GM12873 (cell line): ENCODE measurements around the gene SEMA5B.

Experiments
- TF ChIP-seq, protein P1 (sequence below): IDR thresholded peaks from 2 replicates; pipeline ENCODE4 v1.5.1; 2012; ENCODE audit warnings: low read depth, mild to moderate bottlenecking, moderate library complexity, low read length, control low read depth; ENCODE audit not compliant: insufficient read depth; ENCODE audit errors: missing control alignments

SEMA5B gene

DNA sequence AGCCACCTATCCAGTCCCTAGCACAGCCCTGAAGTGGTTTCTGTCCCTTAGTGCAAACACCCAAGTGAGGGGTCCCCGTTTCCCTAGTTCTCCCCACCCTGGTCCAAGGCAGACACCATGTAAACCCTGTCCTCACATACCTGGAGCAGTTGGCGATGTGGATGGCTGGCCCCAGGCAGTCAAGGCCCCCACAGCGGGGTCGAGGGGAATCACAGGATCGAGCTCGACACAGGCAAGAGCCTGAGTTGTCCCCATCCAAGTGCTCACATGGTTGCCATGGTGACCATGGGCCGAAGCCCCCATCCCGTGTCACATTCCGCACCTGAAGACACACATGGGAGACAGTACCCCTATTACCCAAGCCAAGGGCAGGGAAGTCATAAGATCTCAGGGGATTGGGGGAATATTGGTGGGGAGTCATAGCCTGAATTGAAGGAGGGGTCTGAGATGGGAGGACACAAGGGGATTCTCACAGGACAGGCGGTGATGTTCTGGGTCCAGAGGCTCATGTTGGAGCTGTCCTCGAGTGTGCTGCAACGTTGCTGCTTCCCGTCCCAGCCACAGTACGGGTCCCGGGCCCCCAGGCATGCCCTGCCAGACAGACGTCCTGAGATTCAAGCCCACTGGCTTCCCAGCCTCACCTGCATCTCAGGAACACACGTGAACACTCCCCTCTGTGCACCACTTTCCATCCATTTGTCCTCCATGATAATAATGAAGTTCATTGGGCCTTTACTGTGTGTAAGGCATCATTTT is 112.1 kb downstream of the SEMA5B start:
- TF ChIP-seq, protein P1, sequence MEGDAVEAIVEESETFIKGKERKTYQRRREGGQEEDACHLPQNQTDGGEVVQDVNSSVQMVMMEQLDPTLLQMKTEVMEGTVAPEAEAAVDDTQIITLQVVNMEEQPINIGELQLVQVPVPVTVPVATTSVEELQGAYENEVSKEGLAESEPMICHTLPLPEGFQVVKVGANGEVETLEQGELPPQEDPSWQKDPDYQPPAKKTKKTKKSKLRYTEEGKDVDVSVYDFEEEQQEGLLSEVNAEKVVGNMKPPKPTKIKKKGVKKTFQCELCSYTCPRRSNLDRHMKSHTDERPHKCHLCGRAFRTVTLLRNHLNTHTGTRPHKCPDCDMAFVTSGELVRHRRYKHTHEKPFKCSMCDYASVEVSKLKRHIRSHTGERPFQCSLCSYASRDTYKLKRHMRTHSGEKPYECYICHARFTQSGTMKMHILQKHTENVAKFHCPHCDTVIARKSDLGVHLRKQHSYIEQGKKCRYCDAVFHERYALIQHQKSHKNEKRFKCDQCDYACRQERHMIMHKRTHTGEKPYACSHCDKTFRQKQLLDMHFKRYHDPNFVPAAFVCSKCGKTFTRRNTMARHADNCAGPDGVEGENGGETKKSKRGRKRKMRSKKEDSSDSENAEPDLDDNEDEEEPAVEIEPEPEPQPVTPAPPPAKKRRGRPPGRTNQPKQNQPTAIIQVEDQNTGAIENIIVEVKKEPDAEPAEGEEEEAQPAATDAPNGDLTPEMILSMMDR, result no peak

DNA sequence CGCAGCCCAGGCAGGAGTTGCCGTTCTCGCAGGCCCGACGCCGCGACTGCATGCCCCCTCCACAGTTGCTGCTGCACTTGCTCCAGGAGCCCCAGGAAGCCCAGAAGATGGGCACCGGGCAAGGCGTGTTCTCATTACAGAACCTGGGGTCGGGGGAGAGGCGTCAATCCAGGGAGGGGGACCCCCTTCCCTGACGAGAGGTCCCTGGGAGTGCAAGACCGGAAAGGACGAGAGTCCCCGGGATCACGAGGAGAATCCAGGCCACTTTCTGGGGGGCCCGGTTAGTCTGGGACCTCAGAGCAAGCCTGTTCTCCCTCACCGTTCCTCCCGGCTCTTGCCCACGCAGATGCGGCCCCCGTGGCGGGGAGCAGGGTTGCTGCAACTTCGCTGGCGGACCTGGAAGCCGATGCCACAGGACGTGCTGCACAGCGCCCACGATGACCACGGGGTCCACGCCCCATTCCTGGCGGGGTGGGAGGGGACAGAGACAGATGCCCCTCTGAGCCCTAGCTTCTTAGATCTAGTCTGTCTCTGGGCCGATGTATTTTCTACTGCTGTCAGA is 113.9 kb downstream of the SEMA5B start:
- TF ChIP-seq, protein P1, result no peak

DNA sequence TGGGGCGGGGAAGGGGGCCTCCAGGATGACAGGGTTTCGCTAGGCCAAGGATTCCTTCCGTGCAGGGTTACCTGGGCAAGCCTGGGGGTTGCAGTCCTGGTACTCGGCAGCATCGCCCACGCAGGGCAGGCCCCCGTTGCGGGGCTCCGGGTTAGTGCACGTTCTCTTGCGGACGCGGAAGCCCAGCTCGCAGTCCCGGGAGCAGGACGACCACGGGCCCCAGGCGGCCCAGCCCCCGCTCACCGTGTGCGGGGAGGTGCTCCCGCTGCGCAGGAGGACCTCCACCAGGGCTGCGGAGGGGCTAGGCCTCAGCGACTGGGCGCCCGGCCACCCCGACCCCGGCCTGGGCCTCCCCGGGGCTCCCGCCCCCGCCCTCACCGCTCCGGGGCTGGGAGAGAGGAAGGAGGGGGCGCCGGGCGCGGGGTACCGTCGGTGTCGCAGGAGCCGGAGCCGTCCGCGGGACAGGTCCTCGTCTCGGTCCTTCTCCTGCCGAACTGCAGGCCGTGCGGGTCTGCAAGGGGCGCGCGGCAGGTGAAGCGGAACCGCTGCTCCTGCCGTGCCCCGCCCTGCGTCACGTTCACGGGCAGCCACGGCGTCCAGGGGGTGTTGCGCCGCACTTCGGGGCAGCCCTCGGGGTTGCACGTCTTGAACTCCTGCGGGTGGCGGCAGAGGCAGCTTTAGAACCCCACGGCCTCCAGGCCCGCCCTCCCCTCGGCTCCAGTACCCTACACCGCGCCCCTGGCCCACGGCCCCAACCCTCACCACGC is 114.6 kb downstream of the SEMA5B start:
- TF ChIP-seq, protein P1, result no peak

DNA sequence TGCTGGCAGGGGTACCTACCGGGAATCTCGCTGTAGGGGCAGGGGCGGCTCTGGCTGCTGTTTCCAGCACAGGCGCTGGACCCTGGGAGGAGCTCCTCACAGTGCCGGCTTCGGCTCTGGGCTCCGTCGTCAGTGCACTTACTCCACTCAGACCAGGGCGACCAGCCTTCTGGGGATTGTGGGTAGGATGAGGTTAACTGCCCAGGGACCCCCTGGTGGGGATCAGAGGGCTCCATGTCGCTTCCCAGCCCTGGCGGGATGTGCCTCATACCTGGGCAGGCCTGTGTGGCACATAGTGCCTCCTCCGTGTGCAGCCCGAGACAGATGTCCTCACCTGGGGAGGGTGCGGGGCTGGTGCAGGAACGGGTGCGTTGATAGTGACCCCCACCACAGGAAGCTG is 115.7 kb downstream of the SEMA5B start:
- TF ChIP-seq, protein P1, result no peak

DNA sequence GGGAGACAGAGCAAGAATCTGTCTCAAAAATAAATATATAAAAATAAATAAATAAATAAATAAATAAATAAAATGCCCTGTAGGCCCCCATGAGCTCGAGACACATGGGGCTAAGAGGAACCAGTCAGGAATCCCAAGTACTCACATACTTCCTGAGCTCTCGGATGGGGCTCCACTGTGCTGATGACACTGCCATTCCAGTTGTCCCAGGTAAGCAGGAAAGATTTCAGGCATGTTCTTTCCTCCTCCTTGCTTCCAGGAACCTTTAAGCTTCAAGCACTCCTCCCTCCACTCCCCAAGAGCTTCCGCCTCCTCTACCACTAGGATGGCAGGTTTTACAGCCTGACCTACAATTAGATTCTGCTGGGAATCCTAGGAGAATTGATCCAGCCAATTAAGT is 119.3 kb downstream of the SEMA5B start:
- TF ChIP-seq, protein P1, result no peak

DNA sequence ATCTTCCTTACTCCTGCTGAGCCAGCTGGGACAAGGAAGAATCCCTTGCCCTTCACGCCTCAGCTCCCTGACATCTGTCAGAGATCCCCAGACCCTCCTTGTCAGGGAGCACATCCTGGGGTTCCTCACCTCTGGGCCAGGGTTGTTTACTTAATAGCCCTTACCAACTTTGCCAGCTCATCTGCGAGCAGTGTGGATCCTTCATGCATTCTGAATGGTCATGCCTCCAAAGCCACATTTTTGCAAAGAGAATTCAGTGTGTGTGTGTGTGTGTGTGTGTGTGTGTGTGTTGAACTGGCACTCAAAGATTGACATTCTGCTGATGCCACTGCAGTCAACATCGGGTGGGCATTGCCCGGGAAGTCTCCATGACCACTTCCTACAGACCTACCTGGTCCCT is 120.1 kb downstream of the SEMA5B start:
- TF ChIP-seq, protein P1, result no peak

DNA sequence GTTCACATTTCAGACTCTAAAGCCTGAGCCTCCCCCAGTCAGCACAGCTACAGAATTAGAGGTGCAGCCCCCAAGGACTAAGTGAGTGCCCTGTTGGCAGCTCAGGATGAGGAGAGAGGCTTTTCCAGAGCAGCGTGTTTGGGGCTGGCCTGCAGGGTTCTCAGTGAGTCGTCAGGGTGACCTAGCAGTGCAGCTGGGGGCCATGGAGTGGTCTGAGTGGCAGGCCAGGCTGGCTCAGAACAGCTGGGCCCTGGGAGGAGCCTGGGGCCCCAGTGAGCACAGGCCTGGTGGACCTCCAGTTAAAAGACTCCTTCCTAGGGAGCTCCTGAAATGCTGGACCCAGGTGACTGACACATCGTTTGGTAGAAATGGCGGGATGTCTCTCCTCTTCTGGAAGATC is 124.4 kb downstream of the SEMA5B start:
- TF ChIP-seq, protein P1, result no peak
